Stimulated activated CD4-positive, alpha-beta T cell treated with anti-CD3 and anti-CD28 coated beads, TNF-alpha, amount 100 ng/mL, for 1 hour (primary cell): Measurements from ENCODE around the gene DISP2.

ENCODE experiments used
- DNase-seq, 3 donors: peaks; one replicate each; pipeline ENCODE4 v3.0.0-alpha.2; 2020; ENCODE audit warnings: low read depth in 3 of 3, low spot score in 1 of 3

The DISP2 gene

GRCh38 chr15:40342416-40343320 is 15.4 kb upstream of the DISP2 start:
- DNase-seq, result no peak

GRCh38 chr15:40343512-40343911 is 14.5 kb upstream of the DISP2 start:
- no peak for DNase-seq

DNA sequence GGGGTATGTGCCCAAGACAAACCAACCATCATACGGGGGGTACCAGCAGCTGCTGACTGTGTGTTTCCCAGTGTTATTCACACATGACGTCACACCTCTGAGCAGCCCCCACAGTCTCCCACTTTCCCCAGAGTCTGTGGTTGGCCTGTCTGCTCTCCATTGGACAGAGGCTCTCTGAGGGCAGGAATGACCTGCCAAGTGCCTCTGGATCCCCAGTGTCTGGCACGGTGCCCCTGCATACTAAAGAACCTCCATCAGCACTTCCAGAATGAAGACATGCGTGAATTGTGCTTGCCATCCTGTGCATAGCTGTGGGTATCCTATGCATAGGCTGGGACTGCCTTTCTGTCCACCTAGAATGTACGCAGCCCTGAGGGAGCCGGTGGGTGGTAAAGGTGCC is 13.8 kb upstream of the DISP2 start:
- no peak for DNase-seq

GRCh38 chr15:40344631-40345120 is 13.3 kb upstream of the DISP2 start:
- DNase-seq, result peak in 1 of 3 donors; percentile 49

- no peak for DNase-seq
Observed at GRCh38 chr15:40345225-40345866, 12.7 kb upstream of the DISP2 start.

- no peak for DNase-seq
Observed at GRCh38 chr15:40345867-40346578, 12.0 kb upstream of the DISP2 start.

GRCh38 chr15:40346579-40347558 is 11.2 kb upstream of the DISP2 start:
- DNase-seq, result no peak

- no peak for DNase-seq
Observed at GRCh38 chr15:40347559-40348473, 10.2 kb upstream of the DISP2 start.

DNA sequence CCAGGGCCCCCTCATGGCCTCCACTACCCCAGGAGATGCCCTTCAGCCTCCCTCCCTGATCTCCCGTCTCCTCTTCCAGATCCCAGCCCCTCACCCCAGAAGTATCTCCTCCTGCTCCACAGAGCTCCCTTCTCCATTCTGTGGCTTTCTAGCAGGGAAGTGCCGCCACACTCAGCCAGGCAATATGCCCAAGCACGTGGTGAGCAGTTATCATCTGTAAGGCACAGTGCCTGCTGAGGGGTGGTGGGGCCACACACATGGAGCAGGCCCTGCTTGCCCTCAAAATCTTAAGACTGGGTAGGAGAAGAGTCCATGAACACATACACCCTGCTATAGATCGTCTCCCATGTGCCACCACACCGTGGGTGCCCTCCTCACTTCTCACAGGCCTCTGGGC is 9.5 kb upstream of the DISP2 start:
- no peak for DNase-seq

DNA sequence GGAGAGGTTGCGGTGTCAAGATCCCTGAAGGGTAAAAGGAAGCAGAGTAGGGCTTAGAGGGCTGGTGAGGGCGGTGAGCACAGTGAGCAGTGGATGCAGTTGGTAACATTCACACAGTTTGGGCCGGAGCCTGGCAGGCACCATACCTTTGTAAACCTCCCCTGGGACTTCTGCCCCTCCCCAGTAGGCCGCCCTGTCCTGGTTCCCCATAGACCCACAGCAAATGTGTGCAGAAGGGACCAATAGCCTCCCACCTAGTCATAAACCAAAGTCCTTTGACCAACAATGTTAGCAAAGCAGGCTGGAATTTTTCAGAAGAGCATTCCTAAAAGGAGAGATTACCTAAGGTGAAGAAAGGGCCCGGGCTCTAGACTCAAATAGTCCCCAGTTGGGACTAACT is 8.9 kb upstream of the DISP2 start:
- DNase-seq, result no peak

GRCh38 chr15:40352281-40352901 is 5.6 kb upstream of the DISP2 start:
- no peak for DNase-seq

DNA sequence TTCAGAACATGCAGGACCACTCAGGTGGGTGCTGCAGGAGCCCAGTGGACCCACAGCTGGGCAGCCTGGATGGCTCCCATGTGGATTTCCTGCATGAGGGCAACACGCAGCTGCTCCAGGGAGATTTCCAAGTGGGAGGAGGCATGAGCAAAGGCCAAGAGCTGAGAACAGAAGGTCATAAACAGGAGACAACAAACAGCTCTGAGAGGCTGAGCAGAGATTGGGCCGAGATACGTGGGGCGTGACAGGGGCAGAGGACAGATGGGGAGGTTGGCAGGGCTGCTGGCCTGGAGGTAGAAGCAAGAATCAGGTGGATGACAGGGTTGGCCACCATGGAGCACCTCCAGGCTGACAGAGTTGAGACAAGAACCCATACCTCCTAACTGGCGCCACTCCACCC is 4.3 kb upstream of the DISP2 start:
- DNase-seq, result no peak

DNA sequence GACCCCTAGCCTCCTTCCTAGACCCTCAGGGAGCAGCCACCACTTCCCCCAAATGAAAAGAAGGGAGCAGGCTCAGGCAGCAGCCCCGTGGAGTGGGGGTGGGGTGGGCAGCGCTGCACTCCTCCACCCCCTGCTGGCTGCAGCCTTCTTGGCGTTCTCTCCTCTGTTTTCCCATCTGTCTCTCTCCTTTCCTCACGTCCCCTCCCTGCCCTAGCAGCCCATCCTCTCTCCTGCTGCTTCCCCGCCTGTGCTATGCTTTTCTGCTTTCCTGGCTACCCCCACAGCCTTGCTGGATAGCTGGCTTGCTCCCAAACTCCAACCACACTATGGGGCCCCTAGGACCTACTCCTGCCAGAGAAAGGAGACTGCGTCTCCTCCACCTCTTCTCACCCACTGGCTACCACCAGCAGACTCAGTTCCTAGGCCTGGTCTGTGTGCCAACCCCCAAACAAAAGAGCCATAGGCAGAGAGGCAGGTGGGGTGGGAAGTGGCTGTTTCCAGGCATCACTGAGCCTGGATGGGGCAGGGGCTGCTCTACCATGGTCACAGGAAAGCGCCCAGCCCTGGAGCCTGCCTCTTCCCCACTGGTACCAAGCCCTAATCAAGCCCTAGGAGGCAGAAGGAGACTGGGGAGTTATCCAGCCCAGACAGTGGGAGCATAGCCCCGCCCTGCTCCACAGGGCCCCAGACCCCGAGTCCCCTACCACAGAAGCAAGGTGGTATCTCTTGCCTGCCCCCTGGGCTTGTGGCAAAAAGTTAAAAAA is 3.4 kb upstream of the DISP2 start:
- no peak for DNase-seq

GRCh38 chr15:40355976-40356585 is 1.9 kb upstream of the DISP2 start:
- no peak for DNase-seq

GRCh38 chr15:40357246-40357645 is 773 bp upstream of the DISP2 start:
- no peak for DNase-seq

DNA sequence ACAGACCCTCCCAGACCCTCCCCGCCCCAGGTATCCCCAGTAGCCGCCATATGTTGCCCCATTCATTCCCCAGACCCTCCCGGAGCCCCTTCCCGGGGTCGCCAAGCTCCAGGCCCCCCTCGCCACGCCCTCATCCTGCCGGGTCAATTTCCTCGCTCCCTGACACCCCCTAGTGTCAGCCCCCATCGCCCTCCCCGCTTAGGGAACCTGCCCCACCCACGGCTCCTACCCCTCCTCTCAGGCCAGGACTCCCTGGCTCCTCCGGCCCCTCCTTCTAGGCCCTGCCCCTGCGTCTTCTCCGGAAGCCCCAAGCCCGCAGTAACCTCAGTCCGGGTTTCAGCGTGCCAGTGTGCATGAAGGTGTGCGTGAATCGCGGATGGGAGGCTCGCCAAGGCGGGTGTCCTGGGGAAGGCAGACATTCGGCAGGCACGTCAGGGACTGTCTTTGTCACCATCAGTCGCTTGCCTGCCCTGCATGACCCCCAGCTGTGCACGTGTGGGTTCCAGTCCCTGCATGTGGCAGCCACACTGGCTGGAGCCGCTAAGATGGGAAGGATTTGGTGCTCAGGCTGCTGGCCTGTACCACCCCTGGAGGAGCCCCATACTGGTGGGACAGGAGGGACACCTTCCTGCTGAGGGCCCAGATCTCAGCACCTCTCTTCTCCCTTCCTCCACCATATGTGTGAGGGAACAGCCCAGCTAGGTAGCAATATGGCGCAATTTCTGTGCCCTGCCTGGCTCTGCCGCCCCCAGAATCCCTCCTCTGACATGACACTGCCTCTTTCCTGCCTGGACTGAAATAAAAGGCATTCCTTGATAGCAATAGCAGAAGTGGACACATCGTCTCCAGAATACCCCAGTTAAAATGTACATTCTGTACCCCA is 693 bp downstream of the DISP2 start:
- no peak for DNase-seq

DNA sequence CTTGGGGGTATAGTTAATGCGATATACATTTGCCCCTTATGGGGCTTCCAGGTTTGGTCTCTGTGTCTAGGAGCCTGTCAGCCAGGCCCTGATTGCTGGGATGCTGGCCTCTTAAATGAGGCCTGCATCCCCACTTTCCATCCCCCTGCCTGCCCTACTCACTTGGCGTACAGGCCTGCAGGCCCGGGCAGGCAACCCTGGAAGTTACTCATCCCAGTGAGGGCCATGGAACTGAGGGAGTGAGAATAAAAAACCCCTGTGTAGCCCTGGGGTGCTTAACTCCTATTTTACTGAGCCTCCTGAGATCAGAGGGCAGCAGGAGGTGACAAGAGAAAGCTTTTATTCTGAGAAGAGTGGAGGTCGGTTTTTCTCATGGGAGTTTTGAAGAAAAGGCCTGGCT is 2.0 kb downstream of the DISP2 start:
- DNase-seq, result no peak
